GM21786 (cell line): ENCODE data around the gene USP6NL.
"Not testable (repeated sequence)": the region's sequence is repeated elsewhere in the genome, so short reads cannot be mapped to it uniquely, and the experiment has no call there.

ENCODE experiments used
- ATAC-seq: cut with Tn5 transposase; IDR thresholded peaks from one replicate; pipeline ENCODE4 v1.9.1; 2021; ENCODE audit not compliant: unreplicated experiment

USP6NL gene

DNA sequence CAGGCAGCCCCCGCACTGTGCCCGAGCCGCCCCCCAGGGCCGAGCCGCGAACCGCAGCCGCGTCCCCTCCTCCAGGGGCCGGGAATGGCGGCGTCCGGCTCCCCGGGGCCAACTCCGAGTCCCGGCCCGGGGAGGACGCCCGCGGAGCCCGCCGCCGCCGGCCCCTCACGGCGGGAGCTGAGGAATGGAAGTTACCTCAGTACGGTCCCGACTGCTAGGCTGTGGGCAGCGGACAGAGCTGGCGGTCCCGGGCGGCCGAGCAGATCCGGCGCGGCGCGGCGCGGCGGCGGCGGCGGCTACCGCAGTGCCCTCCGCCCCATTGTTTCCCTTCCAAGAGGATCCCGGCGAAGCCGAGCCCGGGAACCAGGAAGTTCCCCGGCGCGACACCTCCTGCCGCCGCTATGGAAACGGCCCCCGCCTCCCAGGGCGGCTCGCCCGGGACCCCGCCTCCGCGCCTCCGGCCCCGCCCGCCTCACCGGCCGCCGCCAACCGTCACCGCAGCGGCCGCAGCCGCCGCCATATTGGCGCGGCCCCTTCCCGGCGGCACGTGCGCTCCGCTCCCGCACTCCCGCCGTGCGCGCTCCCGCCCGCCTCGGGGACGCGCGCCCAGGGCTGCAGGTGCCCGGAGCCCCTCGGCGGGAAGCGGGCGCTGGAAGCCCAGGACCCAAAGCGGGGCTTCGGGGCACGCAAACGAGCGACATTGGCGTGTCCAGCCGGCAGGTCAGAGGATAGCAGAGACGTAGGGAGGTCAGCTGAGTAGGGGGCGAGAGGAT, at the start of gene USP6NL:
TSS of gene USP6NL (minus strand) at position 403 of the 773 bp plus-strand sequence. CDS start 14,016 bp downstream, outside the sequence.
- peak; percentile 59 for ATAC-seq

DNA sequence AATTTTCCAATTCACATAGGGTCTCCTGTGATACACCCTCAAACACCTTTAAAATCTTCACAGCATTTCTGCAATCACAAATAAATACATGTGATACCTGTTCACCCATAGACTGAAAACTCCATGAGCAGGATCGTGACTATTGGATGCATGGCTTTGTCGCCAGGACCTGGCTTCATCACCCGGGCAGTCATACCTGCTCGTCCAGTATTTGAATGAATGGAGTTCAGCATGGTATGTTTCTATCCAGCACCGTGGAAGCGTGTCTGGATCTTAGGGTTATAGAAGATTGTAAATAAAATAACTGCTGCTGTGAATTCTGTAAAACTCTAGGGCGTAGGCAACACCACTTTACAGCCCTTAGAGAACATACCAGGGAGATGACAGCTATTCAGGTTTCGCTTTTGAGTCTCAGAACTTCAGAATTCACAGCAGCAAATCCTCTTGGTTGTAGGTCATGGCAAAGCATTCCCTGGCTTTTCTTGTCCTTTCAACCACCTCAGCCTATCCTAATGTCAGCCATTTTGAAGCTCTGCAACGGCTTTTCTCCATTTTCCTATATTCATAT, 47.4 kb upstream of the USP6NL start:
- ATAC-seq: no peak

- ATAC-seq: no peak
Observed at GRCh38 chr10:11655836-11656235, 44.4 kb upstream of the USP6NL start.

DNA sequence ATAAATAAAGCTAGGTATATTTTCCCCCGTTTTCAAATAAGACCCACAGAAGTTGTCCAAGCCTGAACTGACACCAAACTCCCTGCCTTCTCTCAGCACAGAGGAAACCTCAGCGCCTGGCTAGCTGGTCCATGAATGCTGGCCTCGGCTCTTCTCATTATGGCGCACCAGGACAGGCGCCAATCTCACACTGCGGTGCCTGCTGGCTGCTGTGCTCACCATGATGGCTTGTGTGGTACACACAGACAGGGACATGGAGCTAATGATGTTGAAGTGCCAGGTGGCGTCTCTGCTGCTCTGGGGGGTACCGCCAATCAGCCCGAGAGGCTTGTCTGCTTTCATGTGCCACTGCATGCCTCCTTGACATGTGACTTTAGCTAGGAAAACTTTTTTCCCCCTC, 43.2 kb upstream of the USP6NL start:
- ATAC-seq: no peak

- no peak for ATAC-seq
Observed at GRCh38 chr10:11653758-11654471, 42.5 kb upstream of the USP6NL start.

GRCh38 chr10:11647676-11648075, 36.2 kb upstream of the USP6NL start:
- ATAC-seq: no peak

GRCh38 chr10:11646450-11646849, 35.0 kb upstream of the USP6NL start:
- ATAC-seq: no peak

GRCh38 chr10:11643039-11643438, 31.6 kb upstream of the USP6NL start:
- no peak for ATAC-seq

- no peak for ATAC-seq
Observed at GRCh38 chr10:11642566-11642965, 31.1 kb upstream of the USP6NL start.

GRCh38 chr10:11639849-11640764, 28.7 kb upstream of the USP6NL start:
- no peak for ATAC-seq

DNA sequence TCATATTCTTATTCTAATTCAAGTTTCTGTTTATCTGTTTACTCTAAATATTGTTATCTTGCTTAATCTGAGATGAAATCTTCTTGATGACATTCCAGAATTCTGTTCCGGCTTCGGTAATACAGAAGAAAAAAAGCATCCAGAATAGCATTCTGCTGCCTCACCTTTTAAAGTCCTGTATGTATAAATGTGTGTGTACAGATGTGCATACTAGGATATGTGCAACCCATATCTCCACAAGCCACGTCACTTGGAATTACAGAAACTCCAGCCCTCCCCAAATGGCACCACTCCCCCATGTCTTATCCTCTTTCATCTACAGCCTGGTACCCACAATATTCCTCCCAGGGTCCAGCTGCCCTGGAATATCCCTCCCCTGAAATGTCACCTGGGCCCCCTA, 27.9 kb upstream of the USP6NL start:
- no peak for ATAC-seq

GRCh38 chr10:11638055-11638698, 26.7 kb upstream of the USP6NL start:
- no peak for ATAC-seq

DNA sequence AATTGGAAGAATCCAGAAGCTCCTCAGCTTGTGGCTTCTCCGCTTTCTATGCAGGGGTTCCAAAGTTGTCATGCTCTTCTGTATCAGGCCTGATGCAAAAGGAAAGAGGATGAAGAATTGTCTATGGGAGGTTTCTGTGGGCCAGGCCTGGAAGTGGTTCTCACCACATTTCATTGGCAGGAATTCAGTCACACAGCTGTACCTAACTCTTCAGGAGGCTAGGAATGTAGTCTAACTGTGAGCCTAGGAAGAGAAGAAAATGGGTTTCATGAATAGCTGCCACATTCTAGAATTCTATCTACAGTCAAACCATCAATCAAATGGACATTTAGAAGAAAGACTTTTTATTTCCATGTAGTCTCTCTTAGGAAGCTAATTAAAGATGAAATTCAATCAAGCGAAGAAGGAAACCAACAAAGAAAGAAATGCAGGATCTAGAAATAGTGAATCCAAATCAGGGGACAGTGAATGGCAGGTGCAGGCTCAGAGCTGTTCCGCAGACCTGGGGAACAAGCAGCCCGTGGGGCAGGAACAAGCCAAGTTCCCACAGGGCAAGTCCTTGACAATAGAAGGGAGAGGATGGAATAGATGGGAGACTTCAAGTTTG, 25.4 kb upstream of the USP6NL start:
- ATAC-seq: no peak

DNA sequence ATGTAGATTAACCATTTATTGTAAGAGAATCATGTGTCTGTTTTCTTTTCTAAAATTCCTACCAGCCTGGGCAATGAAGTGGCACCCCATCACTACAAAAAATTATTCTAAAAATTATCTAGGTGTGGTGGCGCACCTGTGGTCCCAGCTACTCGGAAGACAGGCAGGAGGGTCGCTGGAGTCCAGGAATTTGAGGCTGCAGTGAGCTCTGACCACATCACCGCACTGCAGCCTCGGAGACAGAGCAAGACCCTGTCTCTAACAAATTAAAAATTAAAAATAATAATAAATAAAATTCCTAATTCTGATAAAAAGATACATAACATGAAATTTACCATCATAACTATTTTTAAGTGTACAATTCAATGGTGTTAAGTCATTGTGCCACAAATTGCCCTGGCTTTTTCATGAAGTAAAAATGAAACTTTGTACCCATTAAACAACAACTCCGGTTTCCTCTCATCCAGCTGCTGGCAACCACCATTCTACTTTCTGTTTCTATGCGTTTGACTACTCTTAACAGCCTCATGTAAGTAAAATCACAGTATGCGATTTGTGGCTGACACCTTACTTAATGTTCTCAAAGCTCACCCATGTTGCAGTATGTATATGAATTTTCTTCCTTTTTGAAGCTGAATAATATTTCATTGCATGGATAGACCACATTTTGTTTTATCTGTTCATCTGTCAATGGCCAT, 20.6 kb upstream of the USP6NL start:
- peak; percentile 99 for ATAC-seq

GRCh38 chr10:11631291-11631690, 19.8 kb upstream of the USP6NL start:
- ATAC-seq: no peak

- ATAC-seq: no peak
Observed at GRCh38 chr10:11629731-11630130, 18.3 kb upstream of the USP6NL start.

DNA sequence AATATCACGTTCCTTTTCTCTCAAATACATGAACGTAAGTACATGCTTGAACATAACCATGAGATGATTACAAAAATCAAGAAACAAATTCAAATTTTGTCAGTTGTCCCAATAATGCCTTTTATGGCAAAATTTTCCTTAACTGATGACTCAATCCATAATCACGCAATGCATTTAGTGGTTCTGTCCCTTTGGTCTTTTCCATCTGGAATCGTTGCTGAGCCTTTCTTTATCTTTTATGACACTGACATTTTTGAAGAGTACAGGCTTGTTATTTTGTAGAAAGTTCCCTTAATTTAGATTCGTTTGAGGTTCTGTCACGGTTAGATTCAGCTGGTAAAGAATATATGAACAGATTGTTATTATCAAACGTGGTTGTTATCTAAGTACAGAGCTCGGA, 16.5 kb upstream of the USP6NL start:
- not testable (repeated sequence) for ATAC-seq

DNA sequence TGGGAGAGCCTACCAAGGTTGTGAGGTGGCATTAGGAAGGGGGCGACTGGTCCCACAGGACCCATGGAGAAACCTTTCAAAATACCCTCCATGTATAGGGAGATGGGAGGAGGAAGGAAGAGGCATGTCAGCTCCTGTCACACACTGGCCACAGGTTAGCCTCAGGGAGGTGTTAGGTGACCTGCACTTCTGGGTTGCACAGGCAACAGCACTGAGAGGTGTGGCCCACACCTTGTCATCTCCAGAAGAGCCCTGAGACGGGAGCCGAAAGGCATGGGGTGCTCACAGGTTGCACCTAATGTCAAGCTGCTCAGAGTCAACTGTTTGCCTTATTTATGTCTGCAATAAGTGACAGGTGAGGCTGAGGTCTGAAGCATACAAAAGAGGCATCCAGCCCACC, 14.6 kb upstream of the USP6NL start:
- ATAC-seq: no peak

DNA sequence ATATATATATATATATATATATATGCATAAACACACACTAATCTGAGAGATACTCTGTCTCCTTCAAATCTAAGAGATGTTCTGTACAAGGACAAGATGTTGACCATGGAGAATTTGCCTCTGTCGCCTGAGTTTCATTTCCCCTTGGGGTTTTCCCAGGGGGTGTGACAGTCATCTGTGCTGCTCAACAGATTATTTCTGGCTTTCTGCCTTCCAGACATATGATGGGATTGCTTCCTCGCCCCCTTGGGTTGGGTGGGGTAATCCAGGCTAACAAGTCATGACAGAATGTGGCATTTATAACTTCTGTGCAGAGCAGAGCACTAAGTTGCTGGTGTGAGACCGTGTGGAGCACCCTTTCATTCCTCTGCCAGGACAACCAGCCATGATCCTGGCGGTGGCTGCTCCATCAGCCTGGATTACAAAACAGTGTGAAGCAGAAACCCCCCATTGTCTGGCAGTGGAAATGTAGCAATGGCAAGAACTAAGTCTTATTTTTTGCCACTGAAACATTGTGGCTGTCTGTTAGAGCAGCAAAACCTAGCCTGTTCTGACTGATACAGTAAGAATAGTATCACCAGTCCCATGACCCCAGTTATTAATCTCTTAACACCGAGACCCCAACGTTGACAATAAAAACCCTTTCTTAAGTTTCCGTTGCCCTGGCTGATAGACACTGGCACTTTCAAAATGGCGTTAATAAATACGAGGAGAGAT, 13.7 kb upstream of the USP6NL start:
- peak; percentile 87 for ATAC-seq
